ENCODE results near the gene CARNS1. TPM values are rescaled to one million over a fixed set of nuclear protein-coding genes. Genes with fewer than 3 reads are reported as not detected.

CARNS1 gene
- total and polyA plus RNA-seq, 12 donors = 0.10 to 0.80 (median 0.35) TPM; not detected in 1

- intact Hi-C loops (cut with DNase I) = no loop called here
- TF ChIP-seq, protein P1, sequence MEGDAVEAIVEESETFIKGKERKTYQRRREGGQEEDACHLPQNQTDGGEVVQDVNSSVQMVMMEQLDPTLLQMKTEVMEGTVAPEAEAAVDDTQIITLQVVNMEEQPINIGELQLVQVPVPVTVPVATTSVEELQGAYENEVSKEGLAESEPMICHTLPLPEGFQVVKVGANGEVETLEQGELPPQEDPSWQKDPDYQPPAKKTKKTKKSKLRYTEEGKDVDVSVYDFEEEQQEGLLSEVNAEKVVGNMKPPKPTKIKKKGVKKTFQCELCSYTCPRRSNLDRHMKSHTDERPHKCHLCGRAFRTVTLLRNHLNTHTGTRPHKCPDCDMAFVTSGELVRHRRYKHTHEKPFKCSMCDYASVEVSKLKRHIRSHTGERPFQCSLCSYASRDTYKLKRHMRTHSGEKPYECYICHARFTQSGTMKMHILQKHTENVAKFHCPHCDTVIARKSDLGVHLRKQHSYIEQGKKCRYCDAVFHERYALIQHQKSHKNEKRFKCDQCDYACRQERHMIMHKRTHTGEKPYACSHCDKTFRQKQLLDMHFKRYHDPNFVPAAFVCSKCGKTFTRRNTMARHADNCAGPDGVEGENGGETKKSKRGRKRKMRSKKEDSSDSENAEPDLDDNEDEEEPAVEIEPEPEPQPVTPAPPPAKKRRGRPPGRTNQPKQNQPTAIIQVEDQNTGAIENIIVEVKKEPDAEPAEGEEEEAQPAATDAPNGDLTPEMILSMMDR (IDR thresholded peaks at IDR 0.05) = no peak
- TF ChIP-seq POLR2A (IDR thresholded peaks at IDR 0.05) = no peak
These were observed 38.3 kb upstream of the CARNS1 start for GRCh38 chr11:67376873-67377808.

DNA sequence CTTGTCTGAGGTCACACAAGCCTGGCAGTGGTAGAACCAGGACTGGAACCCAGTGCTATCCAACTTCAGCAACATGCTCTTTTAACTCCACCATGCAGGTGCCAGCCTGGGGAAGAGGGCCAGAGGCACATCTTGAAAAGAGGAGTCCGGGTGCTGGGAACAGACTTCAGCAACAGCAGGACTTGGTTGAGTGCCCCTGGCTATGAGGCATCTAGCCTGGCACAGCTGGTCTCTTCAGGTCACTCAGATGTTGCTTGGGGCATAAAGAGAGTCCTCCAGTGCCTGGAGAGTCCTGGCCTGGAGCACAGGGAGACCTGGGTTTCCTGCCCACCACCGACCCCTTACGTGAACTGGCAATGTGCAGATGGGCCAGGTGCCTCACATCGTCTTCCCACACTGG lies 36.9 kb upstream of the CARNS1 start:
- no peaks in the 10 kb centered on the region for H3K36me3 ChIP-seq (replicated peaks in 1 of 2)
- 87 to 96% (median 94%) methylated on average over 3 to 4 of the region's 4 CpGs for WGBS, 4 donors
- DNase-seq = no peak
- no peak overlapping the region for H3K4me3 ChIP-seq
- no peaks in the 10 kb centered on the region for H3K9me3 ChIP-seq (replicated peaks in 1 of 3)
- H3K27ac ChIP-seq = no peak overlapping the region
- TF ChIP-seq POLR2A (IDR thresholded peaks at IDR 0.05) = no peak
- TF ChIP-seq, protein P1 (IDR thresholded peaks at IDR 0.05) = no peak
- intact Hi-C loops (cut with DNase I) = no loop called here
- peaks cover 12 to 14% of the 10 kb centered on the region in 2 donors for H3K4me1 ChIP-seq (replicated peaks in 1 of 2)
- H3K27me3 ChIP-seq = no peaks in the 10 kb centered on the region

More at GRCh38 chr11:67376873-67377808, 38.3 kb upstream of the CARNS1 start:
- WGBS, 4 donors = 68 to 87% (median 84%) methylated on average over 4 to 6 of the region's 6 CpGs
- Histone ChIP-seq H3K27me3 (no peaks in the 10 kb centered on the region), H3K4me3 (no peak overlapping the region), H3K9me3 (replicated peaks in 1 of 3) (no peaks in the 10 kb centered on the region), H3K27ac (no peak overlapping the region), H3K36me3 (replicated peaks in 1 of 2) (no peaks in the 10 kb centered on the region), H3K4me1 (replicated peaks in 1 of 2) (peaks cover 16 to 21% of the 10 kb centered on the region in 2 donors)
- peak in 1 of 7 donors; percentile 17 for DNase-seq

DNA sequence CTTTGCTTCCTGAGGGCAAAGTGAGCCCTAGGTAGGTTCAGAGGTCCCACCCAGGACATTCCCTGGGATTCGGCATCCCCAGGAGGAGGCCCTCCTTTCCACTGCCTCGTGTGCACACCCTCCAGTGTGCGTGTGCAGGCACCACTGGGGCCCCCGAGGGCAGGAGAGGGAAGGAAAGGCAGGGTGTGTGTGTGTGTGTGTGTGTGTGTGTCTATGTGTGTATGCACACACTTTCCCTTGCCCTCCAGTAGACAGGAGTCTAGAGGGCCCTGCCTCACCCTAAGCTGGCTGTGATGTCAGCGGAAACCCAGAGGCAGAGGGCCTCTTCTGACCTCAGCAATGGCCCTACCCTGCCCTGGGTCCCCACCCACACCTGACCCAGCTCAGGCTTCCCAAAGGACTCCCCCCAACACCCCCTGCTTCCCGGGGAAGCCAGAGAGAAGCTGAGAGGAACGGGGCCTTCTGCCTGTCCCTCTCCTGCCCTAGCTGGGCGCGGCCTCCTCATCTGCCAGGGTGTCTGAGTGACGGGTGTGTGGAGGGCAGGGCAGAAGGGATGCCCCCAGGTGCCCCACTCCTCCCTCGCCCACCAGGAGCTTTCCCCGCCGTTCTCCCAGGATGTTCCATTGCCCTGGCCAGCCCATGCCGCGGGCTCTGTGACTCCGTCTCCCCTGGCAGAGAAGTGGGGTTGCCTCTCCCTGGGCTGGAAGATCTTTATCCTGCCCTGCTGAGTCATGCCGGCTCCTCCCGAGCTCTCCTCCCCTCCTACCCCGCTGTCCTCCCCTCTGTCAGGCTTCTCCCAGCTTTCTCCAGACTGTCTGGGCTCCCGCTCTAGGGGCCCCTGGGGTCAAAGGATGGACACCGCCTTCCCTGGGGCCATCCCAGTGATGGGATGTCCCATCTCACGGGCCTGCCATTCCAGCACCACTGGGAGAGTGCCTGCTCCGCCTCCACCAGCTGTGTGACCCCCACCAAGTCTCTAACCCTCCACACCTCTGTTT lies 36.1 kb upstream of the CARNS1 start:
- WGBS, 4 donors = 70 to 77% (median 73%) methylated on average over 18 to 23 of the region's 23 CpGs

More for the DNA sequence above, 36.1 kb upstream of the CARNS1 start:
- intact Hi-C loops (cut with DNase I) = loop anchor here in 1 of 2 donors (5.0 kb wide), 1 partner anchor 32 kb away; no protein-coding TSS in a partner anchor
- Histone ChIP-seq H3K36me3 (replicated peaks in 1 of 2) (no peaks in the 10 kb centered on the region), H3K4me3 (no peak overlapping the region), H3K4me1 (replicated peaks in 1 of 2) (peaks cover 4 to 6% of the 10 kb centered on the region in 2 donors), H3K9me3 (replicated peaks in 1 of 3) (no peaks in the 10 kb centered on the region), H3K27ac (no peak overlapping the region), H3K27me3 (no peaks in the 10 kb centered on the region)
- no peak for TF ChIP-seq POLR2A (IDR thresholded peaks at IDR 0.05)
- TF ChIP-seq, protein P1 (IDR thresholded peaks at IDR 0.05) = no peak
- peak in 2 of 7 donors; percentile 39 to 49 for DNase-seq
